GM18951 (cell line): ENCODE measurements around the gene CASQ2.

Experiments
- POLR2A ChIP-seq: IDR thresholded peaks from 4 replicates; pipeline ENCODE4 v1.6.1; 2011; ENCODE audit warnings: mild to moderate bottlenecking; ENCODE audit not compliant: insufficient read length, insufficient read depth; ENCODE audit errors: extremely low read depth
- in situ Hi-C: fragments of 300-500 bp; cut with MboI; formaldehyde crosslinking; loops from one replicate; pipeline ENCODE4 v1.12.0; 2022; ENCODE audit warnings: low sequenced_read_pairs, mixed read lengths, inconsistent platforms; ENCODE audit not compliant: unreplicated experiment

Gene CASQ2

DNA sequence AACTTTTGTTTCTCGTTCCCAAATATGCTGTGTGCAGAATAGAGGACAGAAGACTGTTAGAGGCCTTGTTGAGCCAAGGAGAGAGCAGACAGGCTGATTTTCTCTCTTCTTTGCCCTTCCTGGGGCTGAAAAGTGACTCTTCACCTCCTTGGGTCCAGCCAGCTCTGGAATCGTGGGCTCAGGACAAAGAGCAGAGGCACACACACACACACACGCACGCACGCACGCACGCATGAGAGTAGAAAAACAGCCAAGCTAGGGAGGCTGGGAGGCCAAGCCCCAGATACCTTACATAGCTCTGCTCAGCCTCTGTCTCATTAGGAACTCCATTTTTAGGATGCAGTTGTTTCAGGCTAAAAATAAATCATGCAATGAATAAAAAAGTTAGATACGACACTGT is at the start of gene CASQ2:
TSS of gene CASQ2 (minus strand) at position 166 of the 400 bp plus-strand sequence. CDS start 173 bp downstream, outside the sequence.
- in situ Hi-C loops, result loop anchor here (25.0 kb wide), 1 partner anchor 631 kb away; no protein-coding TSS in a partner anchor
- no peak for TF ChIP-seq POLR2A

DNA sequence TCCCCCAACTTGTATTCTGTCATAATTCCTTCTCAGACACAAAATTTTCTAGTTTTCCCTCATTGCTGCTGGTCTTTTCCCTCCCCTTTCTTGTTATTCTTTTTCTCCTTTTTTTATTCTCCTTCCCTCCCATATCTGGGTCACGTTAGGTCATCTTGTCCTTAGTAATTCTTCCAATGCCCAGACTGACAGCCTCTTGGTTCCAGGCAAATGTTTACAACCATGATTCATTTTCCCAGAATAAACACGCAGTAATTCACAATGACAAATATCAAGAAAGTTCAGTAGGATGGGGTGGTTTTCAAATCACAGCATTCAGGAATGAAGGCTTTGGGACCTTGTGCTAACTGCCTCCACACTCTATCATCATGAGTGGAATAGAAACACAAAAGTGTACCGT is 47.2 kb upstream of the CASQ2 start:
- in situ Hi-C loops, result loop anchor here (25.0 kb wide), 1 partner anchor 172 kb away; the partner anchor contains the start of gene SLC22A15
- no peak for TF ChIP-seq POLR2A

DNA sequence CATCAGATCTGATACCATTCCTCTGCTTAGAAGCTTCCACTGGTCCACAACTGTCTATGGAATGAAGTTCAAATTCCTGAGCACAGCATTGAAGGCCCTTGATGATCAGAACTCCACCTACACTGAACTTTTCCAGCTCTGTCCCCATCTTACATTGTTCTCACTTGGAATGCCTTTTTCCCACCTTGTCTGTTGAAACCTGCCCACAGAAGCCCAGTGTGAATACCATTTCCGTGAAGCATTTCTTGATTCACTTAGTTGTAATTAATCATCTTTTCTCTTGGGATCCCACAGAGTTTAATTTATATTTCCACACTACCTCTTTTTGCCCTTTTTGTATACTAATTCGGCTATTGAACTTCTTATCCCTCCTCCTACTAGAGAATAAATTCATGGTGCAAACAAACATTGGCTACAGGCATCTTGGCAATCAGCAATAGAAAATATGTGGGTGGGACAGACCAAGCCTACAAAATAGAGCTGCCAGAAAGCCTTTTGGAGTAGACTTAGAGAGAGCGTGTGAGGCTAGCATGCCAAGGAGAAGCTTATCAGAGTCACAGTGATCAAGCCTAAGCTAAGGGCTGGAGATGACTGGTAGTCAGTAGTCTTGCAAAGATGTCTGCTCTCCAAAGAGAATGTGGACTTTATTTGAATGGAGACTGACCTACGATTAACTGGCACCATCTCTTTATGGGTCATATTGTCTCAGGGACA is 46.3 kb upstream of the CASQ2 start:
- TF ChIP-seq POLR2A, result no peak
- in situ Hi-C loops, result loop anchor here (25.0 kb wide), 1 partner anchor 172 kb away; the partner anchor contains the start of gene SLC22A15

DNA sequence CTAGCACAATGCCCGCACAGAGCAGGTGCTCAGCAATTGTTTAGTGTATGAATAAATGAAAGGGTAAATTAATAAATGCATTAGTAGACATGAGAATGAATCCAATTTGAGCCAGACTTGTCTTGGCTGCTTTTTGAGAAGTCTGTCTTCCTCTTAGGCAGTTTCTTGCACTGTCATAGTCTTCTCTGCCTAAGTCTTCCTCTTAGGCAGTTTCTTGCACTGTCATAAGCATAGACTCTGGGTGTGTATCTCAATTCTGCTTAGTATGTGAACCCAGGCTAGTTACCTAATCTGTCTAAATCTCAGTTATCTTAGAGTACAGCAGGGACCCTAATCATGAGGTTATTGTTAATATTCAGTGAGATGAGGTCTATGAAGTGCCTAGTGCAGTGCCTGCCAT is 45.2 kb upstream of the CASQ2 start:
- in situ Hi-C loops, result loop anchor here (25.0 kb wide), 1 partner anchor 174 kb away; the partner anchor contains the start of gene SLC22A15
- no peak for TF ChIP-seq POLR2A

- in situ Hi-C loops, result loop anchor here (25.0 kb wide), 1 partner anchor 176 kb away; the partner anchor contains the start of gene SLC22A15
- no peak for TF ChIP-seq POLR2A
Observed at GRCh38 chr1:115811140-115811828, 42.8 kb upstream of the CASQ2 start.

DNA sequence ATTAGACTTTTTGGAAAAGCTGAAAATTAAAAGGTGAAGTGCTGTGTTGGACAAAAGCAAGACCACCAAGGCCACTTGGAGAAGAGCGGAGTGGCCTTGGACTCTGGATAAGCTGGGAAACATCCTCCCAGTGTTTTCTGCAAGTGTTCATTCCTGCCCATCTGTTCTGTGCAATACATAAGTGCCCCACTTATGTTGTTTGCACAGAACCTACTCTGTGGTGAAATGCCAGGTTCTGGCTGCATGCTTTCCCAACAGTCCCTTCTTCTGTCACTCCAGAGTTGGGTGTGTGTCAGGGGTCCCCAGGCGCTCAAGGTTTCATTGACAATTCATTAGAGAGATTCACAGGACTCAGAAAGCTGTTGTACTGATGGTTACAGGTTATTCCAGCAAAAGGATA is 42.1 kb upstream of the CASQ2 start:
- TF ChIP-seq POLR2A, result no peak
- in situ Hi-C loops, result loop anchor here (25.0 kb wide), 1 partner anchor 177 kb away; the partner anchor contains the start of gene SLC22A15

- in situ Hi-C loops, result loop anchor here (25.0 kb wide), 1 partner anchor 177 kb away; the partner anchor contains the start of gene SLC22A15
Observed at GRCh38 chr1:115809847-115810246, 41.3 kb upstream of the CASQ2 start.

GRCh38 chr1:115809076-115809475 is 40.6 kb upstream of the CASQ2 start:
- in situ Hi-C loops, result loop anchor here (25.0 kb wide), 1 partner anchor 178 kb away; the partner anchor contains the start of gene SLC22A15
- no peak for TF ChIP-seq POLR2A

More at GRCh38 chr1:115809847-115810246, 41.3 kb upstream of the CASQ2 start:
- TF ChIP-seq POLR2A, result no peak

DNA sequence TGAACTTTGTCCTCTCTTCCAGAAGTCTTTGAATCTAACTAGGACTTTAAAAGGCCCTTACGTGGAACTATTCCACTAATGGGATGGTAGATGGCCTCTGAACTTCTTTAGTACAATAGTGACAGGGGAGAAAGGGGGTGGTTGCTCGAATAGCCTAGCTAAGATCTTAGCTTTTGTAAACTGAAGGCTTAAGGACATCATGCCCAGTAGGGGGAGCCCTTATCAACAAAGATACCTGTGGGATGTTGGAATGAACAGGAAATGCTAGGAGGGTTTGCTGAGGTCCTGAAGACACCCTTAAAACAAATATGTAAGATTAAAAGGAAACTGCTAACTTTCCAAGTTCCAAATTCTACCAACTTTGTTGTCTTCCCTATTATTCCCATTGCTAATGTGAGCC is 39.2 kb upstream of the CASQ2 start:
- in situ Hi-C loops, result loop anchor here (25.0 kb wide), 1 partner anchor 180 kb away; the partner anchor contains the start of gene SLC22A15
- no peak for TF ChIP-seq POLR2A

DNA sequence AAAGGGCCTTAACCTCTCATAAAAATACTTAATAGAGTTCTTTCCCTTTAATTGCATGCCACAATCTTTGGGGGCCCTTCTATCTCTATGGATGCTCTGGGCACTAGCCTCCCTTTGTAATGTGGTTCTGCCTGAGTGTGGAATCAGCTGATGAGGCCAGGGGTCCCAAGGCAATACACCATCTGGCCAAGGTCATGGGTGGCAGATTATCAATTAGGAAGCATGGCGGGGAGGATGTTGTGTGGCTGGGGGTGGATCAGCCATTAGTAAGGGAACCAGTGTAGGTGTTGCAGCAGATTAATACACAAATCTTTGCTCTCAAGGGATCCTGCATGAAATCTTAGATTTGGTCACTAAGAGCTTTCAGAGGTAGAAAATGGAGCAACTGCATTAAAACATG is 37.1 kb upstream of the CASQ2 start:
- in situ Hi-C loops, result loop anchor here (25.0 kb wide), 1 partner anchor 182 kb away; the partner anchor contains the start of gene SLC22A15
- no peak for TF ChIP-seq POLR2A

DNA sequence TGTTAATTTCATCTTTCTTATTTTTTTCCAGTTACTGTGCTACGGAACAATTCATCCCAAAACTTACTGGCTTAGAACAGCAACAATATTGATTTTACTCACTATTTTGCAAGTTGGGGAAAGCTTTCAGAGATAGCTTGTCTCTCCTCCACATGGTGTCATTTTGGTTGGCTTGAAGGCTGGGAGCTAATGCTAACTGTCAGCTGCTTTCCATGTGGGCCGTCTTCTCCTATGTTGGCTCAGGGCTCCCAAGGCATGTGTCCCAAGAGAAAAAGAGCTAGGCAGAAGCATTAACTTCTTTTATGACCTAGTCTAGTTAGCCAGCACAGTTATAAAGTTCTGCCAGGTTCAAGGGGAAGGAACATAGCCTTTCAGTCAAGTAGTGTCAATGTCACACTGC is 33.9 kb upstream of the CASQ2 start:
- TF ChIP-seq POLR2A, result no peak
- in situ Hi-C loops, result loop anchor here (25.0 kb wide), 1 partner anchor 185 kb away; the partner anchor contains the start of gene SLC22A15

DNA sequence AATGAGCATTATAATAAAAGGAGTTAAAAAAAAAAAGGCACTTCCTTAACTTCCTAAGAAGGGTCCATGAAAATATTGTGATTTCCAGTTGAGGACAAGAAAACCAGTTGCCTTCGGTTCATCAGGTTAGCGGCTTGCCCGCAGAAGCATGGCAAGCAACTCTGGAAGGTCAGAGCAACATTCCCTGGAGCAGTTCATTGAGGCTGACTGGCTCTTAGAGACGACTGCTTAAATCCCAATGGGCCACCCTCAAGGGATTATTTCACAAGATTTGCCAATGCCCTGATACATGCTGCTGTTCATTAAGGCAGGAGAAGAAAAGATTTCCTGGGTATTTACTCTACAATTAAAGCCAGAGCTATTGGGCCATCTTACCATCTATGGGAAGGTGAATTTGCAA is 29.0 kb upstream of the CASQ2 start:
- TF ChIP-seq POLR2A, result no peak
- in situ Hi-C loops, result no loop called here

- in situ Hi-C loops, result no loop called here
- TF ChIP-seq POLR2A, result no peak
Observed at GRCh38 chr1:115796897-115797296, 28.4 kb upstream of the CASQ2 start.

DNA sequence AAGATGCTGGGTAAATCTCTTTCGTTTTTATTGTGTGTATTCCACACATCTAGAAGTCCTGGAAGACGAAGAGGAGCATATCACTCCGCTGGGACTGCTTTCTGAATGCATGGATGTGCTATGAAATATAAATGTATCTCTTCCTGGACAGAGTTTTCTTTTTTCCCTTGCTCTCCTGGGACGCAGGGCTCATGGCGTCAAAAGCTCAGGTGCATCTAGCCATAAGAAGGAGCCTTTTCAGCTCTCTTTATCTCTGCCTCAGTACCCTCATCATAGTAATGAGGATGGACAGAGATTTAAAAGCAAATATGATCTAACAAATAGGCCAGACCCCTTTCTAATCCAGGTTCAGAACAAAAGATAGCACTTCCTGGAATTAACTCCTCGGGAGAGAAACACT is 27.5 kb upstream of the CASQ2 start:
- in situ Hi-C loops, result no loop called here
- no peak for TF ChIP-seq POLR2A
